PC-3 (cell line): ENCODE measurements around the gene SLC7A1. TPM values are rescaled to one million over a fixed set of nuclear protein-coding genes. Genes with fewer than 3 reads are reported as not detected.

Source experiments
- ATAC-seq: fragments of 200-7000 bp; cut with Tn5 transposase; 2 replicates; pipeline ENCODE4 v1.9.1; 2020; ENCODE audit warnings: mild to moderate bottlenecking, moderate library complexity
- BruUV-seq: library from RNA; stranded (reverse); fragments of 400-500 nt; replicated peaks from 2 replicates; lab custom pipeline; 2021; lab: Mats Ljungman, UMichigan
- CTCF ChIA-PET: fragments of 300-600 bp; sonication (Branson Sonifier 250); formaldehyde crosslinking; loops from one replicate; lab custom pipeline; 2022; ENCODE audit warnings: antibody characterized with exemption; lab: Charles Lee
- POLR2A ChIA-PET: fragments of 300-600 bp; sonication (Branson Sonifier 250); formaldehyde crosslinking; loops from one replicate; lab custom pipeline; 2022; ENCODE audit warnings: antibody characterized with exemption; ENCODE audit not compliant: unreplicated experiment; lab: Charles Lee
- DNase-seq: peaks from one replicate; pipeline ENCODE4 v3.0.0-alpha.2; 2015
- H2AFZ ChIP-seq: fragments of 300-600 bp; sonication (generic); 2 replicates; pipeline ENCODE4 v1.6.0; 2016; ENCODE audit warnings: antibody characterized with exemption, low read length
- H3F3A ChIP-seq: fragments of 300-600 bp; sonication (generic); one replicate; pipeline ENCODE4 v1.6.0; 2017; ENCODE audit warnings: antibody characterized with exemption, low read length, control low read depth, mild to moderate bottlenecking; ENCODE audit not compliant: unreplicated experiment
- H3K27ac ChIP-seq: fragments of 300-600 bp; sonication (generic); 2 replicates; pipeline ENCODE4 v1.5.1; 2016; ENCODE audit warnings: mild to moderate bottlenecking, low read length
- H3K27me3 ChIP-seq: fragments of 300-600 bp; sonication (generic); 2 replicates; pipeline ENCODE4 v1.6.1; 2016; ENCODE audit warnings: low read length, mixed read lengths
- H3K36me3 ChIP-seq: fragments of 300-600 bp; sonication (generic); 2 replicates; pipeline ENCODE4 v1.6.1; 2016; ENCODE audit warnings: low read depth, mixed run types, low read length, mixed read lengths
- H3K4me1 ChIP-seq: fragments of 300-600 bp; sonication (generic); 2 replicates; pipeline ENCODE4 v1.5.1; 2016; ENCODE audit warnings: low read length; ENCODE audit not compliant: insufficient read depth
- H3K4me2 ChIP-seq: fragments of 300-600 bp; sonication (generic); 2 replicates; pipeline ENCODE4 v1.6.0; 2016; ENCODE audit warnings: low read length
- H3K4me3 ChIP-seq: fragments of 300-600 bp; sonication (generic); 2 replicates; pipeline ENCODE4 v1.5.1; 2016; ENCODE audit warnings: mild to moderate bottlenecking, low read length, mixed read lengths
- H3K79me2 ChIP-seq: fragments of 300-600 bp; sonication (generic); 2 replicates; pipeline ENCODE4 v1.6.1; 2017; ENCODE audit warnings: low read length, mixed read lengths
- H3K9ac ChIP-seq: fragments of 300-600 bp; sonication (generic); 2 replicates; pipeline ENCODE4 v1.6.0; 2016; ENCODE audit warnings: mild to moderate bottlenecking, low read length
- H3K9me2 ChIP-seq: fragments of 300-600 bp; sonication (generic); replicated peaks from 2 replicates; pipeline ENCODE4 v1.6.1; 2016; ENCODE audit warnings: mixed run types, low read length, mixed read lengths
- H3K9me3 ChIP-seq: fragments of 300-600 bp; sonication (generic); 2 replicates; pipeline ENCODE4 v1.6.1; 2016; ENCODE audit warnings: low read length, mixed read lengths
- H4K20me1 ChIP-seq: fragments of 300-600 bp; sonication (generic); 2 replicates; pipeline ENCODE4 v1.6.1; 2016; ENCODE audit warnings: low read length, mixed read lengths
- EZH2 ChIP-seq: fragments of 300-600 bp; sonication (generic); IDR thresholded peaks from one replicate; pipeline ENCODE4 v1.6.1; 2017; ENCODE audit warnings: antibody characterized with exemption, mild to moderate bottlenecking, low read length; ENCODE audit not compliant: unreplicated experiment
- EZH2phosphoT487 ChIP-seq: fragments of 300-600 bp; sonication (generic); IDR thresholded peaks from 2 replicates; pipeline ENCODE4 v1.6.1; 2018; ENCODE audit warnings: mild to moderate bottlenecking, antibody characterized with exemption, low read length, borderline replicate concordance
- intact Hi-C: fragments of 100-400 bp; cut with micrococcal nuclease; formaldehyde crosslinking; loops from 2 replicates; pipeline ENCODE4 v1.9.0; 2023
- total RNA-seq: library from RNA; depleted of rRNA; stranded (reverse); fragments of >200 nt; gene quantifications from 2 replicates; pipeline ENCODE4 v1.2.3, GENCODE V29; 2014
- TF ChIP-seq, protein P1 (sequence below): fragments of 300-600 bp; sonication (generic); conservative IDR thresholded peaks from 2 replicates; pipeline ENCODE4 v1.5.1; 2017; ENCODE audit warnings: antibody characterized with exemption, low read depth, mild to moderate bottlenecking, low read length

SLC7A1 gene
- total RNA-seq, 1 experiment from 2014 or later, result 19.5 TPM

DNA sequence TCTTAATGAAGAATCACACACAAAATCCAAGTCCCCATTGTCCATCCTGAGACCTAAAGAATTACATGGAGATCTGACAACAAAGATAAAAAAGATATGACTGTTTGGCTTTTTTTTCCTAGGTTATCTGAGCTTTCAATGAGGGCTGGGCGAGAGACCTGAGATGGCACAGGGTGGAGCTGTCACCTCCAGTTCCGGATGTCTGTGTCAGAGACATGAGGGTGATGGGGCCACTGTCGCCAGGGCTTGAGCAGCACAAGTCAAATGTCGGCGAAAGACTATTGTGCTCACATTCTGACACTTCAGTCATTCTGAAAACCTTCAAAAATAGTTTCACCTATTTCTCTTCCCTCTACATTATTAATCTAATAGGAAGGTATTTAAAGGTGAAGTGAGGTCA lies 65.7 kb downstream of the SLC7A1 start:
- Histone ChIP-seq H3K9ac (no peak overlapping the region), H2AFZ (no peak overlapping the region), H3K27ac (no peak overlapping the region), H3F3A (no peaks in the 10 kb centered on the region), H3K79me2 (no peaks in the 10 kb centered on the region), H3K4me2 (no peak overlapping the region), H3K36me3 (peaks cover 28% of the 10 kb centered on the region), H3K4me3 (no peak overlapping the region), H3K9me2 (no peaks in the 10 kb centered on the region), H3K9me3 (no peaks in the 10 kb centered on the region), H3K4me1 (no peaks in the 10 kb centered on the region), H3K27me3 (no peaks in the 10 kb centered on the region), H4K20me1 (no peaks in the 10 kb centered on the region)
- intact Hi-C loops, result no loop called here
- DNase-seq (no peak), ATAC-seq (no peak)
- ChIA-PET POLR2A (no interaction called here), CTCF (no interaction called here)
- BruUV-seq, result no TSS peak
- TF ChIP-seq, protein P1, sequence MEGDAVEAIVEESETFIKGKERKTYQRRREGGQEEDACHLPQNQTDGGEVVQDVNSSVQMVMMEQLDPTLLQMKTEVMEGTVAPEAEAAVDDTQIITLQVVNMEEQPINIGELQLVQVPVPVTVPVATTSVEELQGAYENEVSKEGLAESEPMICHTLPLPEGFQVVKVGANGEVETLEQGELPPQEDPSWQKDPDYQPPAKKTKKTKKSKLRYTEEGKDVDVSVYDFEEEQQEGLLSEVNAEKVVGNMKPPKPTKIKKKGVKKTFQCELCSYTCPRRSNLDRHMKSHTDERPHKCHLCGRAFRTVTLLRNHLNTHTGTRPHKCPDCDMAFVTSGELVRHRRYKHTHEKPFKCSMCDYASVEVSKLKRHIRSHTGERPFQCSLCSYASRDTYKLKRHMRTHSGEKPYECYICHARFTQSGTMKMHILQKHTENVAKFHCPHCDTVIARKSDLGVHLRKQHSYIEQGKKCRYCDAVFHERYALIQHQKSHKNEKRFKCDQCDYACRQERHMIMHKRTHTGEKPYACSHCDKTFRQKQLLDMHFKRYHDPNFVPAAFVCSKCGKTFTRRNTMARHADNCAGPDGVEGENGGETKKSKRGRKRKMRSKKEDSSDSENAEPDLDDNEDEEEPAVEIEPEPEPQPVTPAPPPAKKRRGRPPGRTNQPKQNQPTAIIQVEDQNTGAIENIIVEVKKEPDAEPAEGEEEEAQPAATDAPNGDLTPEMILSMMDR, result no peak
- TF ChIP-seq EZH2 (no peak), EZH2phosphoT487 (no peak)

DNA sequence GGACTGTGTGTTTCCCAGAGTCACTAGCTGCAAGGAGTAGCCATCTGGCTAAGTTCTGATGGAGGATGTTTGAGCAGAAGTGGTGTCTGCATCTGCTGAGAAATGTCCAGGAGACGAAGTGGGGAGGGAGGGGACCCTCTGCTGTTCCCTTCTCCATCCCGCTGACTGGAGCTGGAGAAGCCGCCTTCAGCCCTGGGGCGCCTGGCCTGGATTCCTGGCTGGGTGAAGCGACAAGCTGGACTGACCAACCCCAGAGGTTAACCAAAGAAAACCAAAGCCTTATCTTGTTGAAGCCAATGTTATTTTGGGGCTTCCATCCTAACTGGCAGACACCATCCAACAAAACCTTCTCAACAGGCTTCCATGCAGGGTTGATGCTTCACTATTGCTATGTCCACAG lies 67.6 kb downstream of the SLC7A1 start:
- no peak overlapping the region for H3K4me3 ChIP-seq
- ChIA-PET CTCF (no interaction called here), POLR2A (no interaction called here)
- H3K9me3 ChIP-seq, result no peaks in the 10 kb centered on the region
- no peak overlapping the region for H3K4me2 ChIP-seq
- H3K9ac ChIP-seq, result no peak overlapping the region
- BruUV-seq, result no TSS peak
- no peaks in the 10 kb centered on the region for H3K27me3 ChIP-seq
- peaks cover 20% of the 10 kb centered on the region for H3K36me3 ChIP-seq
- DNase-seq (no peak), ATAC-seq (no peak)
- H3K79me2 ChIP-seq, result no peaks in the 10 kb centered on the region
- no peaks in the 10 kb centered on the region for H4K20me1 ChIP-seq
- no peak overlapping the region for H3K27ac ChIP-seq
- H2AFZ ChIP-seq, result no peak overlapping the region
- intact Hi-C loops, result no loop called here
- no peaks in the 10 kb centered on the region for H3K9me2 ChIP-seq
- no peaks in the 10 kb centered on the region for H3K4me1 ChIP-seq
- H3F3A ChIP-seq, result no peaks in the 10 kb centered on the region
- no peak for TF ChIP-seq EZH2
- no peak for TF ChIP-seq EZH2phosphoT487
- TF ChIP-seq, protein P1, result no peak

- CTCF ChIA-PET, result no interaction called here
- intact Hi-C loops, result no loop called here
These were observed 68.0 kb downstream of the SLC7A1 start for GRCh38 chr13:29527511-29527910.

More at GRCh38 chr13:29527511-29527910, 68.0 kb downstream of the SLC7A1 start:
- DNase-seq (no peak), ATAC-seq (no peak)
- no peaks in the 10 kb centered on the region for H3F3A ChIP-seq
- H3K9ac ChIP-seq, result no peak overlapping the region
- H3K9me3 ChIP-seq, result no peaks in the 10 kb centered on the region
- H3K27me3 ChIP-seq, result no peaks in the 10 kb centered on the region
- no TSS peak for BruUV-seq
- POLR2A ChIA-PET, result no interaction called here
- no peaks in the 10 kb centered on the region for H3K79me2 ChIP-seq
- peaks cover 17% of the 10 kb centered on the region for H3K36me3 ChIP-seq
- TF ChIP-seq, protein P1, result no peak
- TF ChIP-seq EZH2phosphoT487 (no peak), EZH2 (no peak)
- H4K20me1 ChIP-seq, result no peaks in the 10 kb centered on the region
- no peak overlapping the region for H2AFZ ChIP-seq
- H3K4me1 ChIP-seq, result no peaks in the 10 kb centered on the region
- no peaks in the 10 kb centered on the region for H3K9me2 ChIP-seq
- no peak overlapping the region for H3K27ac ChIP-seq
- H3K4me2 ChIP-seq, result no peak overlapping the region
- H3K4me3 ChIP-seq, result no peak overlapping the region
